Ishikawa (cell line): Measurements from ENCODE around the gene AUTS2.

Source experiments
- CEBPB ChIP-seq: IDR thresholded peaks from 2 replicates; pipeline ENCODE4 v1.6.1; 2012
- CREB1 ChIP-seq: IDR thresholded peaks from 2 replicates; pipeline ENCODE4 v1.6.1; 2012; ENCODE audit warnings: low read depth
- EGR1 ChIP-seq: IDR thresholded peaks from 2 replicates; pipeline ENCODE4 v1.6.1; 2012
- EP300 ChIP-seq: IDR thresholded peaks from 2 replicates; pipeline ENCODE4 v1.6.1; 2012; ENCODE audit warnings: borderline replicate concordance
- FOXM1 ChIP-seq: IDR thresholded peaks from 2 replicates; pipeline ENCODE4 v1.6.1; 2012; ENCODE audit warnings: low read depth, borderline replicate concordance
- NFIC ChIP-seq: IDR thresholded peaks from 2 replicates; pipeline ENCODE4 v1.6.1; 2012
- RAD21 ChIP-seq: IDR thresholded peaks from 2 replicates; pipeline ENCODE4 v1.6.1; 2012; ENCODE audit warnings: low read depth
- TAF1 ChIP-seq: IDR thresholded peaks from 2 replicates; pipeline ENCODE4 v1.6.1; 2012; ENCODE audit warnings: low read depth, mild to moderate bottlenecking
- TCF12 ChIP-seq: IDR thresholded peaks from 2 replicates; pipeline ENCODE4 v1.6.1; 2012; ENCODE audit warnings: low read depth
- TEAD4 ChIP-seq: IDR thresholded peaks from 2 replicates; pipeline ENCODE4 v1.6.1; 2012
- YY1 ChIP-seq: IDR thresholded peaks from 2 replicates; pipeline ENCODE4 v1.6.1; 2012; ENCODE audit warnings: low read depth
- ZBTB7A ChIP-seq: IDR thresholded peaks from 2 replicates; pipeline ENCODE4 v1.6.1; 2012; ENCODE audit warnings: low read depth
- TF ChIP-seq, protein P1 (sequence below): IDR thresholded peaks from 2 replicates; pipeline ENCODE4 v1.6.1; 2012
- TF ChIP-seq, protein P2 (sequence below): IDR thresholded peaks from 2 replicates; pipeline ENCODE4 v1.6.1; 2012; ENCODE audit warnings: low read depth, mild to moderate bottlenecking
- TF ChIP-seq, protein P3 (sequence below): IDR thresholded peaks from 2 replicates; pipeline ENCODE4 v1.6.1; 2012

Gene AUTS2

GRCh38 chr7:70720191-70720873 lies 1122.1 kb downstream of the AUTS2 start:
- TF ChIP-seq, protein P1, sequence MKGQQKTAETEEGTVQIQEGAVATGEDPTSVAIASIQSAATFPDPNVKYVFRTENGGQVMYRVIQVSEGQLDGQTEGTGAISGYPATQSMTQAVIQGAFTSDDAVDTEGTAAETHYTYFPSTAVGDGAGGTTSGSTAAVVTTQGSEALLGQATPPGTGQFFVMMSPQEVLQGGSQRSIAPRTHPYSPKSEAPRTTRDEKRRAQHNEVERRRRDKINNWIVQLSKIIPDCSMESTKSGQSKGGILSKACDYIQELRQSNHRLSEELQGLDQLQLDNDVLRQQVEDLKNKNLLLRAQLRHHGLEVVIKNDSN: no peak
- TF ChIP-seq TCF12 (no peak), TEAD4 (no peak), CREB1 (no peak), NFIC (no peak), RAD21 (no peak), TAF1 (no peak), CEBPB (no peak)
- TF ChIP-seq, protein P2, sequence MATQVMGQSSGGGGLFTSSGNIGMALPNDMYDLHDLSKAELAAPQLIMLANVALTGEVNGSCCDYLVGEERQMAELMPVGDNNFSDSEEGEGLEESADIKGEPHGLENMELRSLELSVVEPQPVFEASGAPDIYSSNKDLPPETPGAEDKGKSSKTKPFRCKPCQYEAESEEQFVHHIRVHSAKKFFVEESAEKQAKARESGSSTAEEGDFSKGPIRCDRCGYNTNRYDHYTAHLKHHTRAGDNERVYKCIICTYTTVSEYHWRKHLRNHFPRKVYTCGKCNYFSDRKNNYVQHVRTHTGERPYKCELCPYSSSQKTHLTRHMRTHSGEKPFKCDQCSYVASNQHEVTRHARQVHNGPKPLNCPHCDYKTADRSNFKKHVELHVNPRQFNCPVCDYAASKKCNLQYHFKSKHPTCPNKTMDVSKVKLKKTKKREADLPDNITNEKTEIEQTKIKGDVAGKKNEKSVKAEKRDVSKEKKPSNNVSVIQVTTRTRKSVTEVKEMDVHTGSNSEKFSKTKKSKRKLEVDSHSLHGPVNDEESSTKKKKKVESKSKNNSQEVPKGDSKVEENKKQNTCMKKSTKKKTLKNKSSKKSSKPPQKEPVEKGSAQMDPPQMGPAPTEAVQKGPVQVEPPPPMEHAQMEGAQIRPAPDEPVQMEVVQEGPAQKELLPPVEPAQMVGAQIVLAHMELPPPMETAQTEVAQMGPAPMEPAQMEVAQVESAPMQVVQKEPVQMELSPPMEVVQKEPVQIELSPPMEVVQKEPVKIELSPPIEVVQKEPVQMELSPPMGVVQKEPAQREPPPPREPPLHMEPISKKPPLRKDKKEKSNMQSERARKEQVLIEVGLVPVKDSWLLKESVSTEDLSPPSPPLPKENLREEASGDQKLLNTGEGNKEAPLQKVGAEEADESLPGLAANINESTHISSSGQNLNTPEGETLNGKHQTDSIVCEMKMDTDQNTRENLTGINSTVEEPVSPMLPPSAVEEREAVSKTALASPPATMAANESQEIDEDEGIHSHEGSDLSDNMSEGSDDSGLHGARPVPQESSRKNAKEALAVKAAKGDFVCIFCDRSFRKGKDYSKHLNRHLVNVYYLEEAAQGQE: no peak

GRCh38 chr7:70721500-70721899 lies 1123.2 kb downstream of the AUTS2 start:
- TF ChIP-seq TCF12 (no peak), EP300 (no peak), NFIC (no peak), CREB1 (no peak), CEBPB (no peak)
- TF ChIP-seq, protein P3, sequence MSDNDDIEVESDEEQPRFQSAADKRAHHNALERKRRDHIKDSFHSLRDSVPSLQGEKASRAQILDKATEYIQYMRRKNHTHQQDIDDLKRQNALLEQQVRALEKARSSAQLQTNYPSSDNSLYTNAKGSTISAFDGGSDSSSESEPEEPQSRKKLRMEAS: no peak
- TF ChIP-seq, protein P2: no peak

DNA sequence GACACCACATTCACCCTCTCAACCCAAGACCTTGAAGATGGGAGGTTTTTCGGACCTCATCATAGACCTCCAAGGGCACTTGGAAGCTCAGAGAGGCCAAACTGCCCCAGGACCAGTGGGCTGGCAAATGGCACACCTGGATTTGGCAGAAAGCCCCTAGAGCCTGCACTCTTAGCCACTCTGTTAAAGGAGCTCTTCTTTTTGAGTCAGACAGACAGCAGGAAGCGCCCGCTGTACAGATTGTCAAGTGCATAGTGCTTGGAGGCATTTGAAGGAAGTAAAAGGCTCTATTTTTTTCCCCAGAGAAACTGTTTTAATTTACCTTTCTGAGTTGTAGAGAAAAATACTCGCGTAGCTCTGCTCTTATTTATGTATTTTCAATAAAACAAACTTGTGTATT lies 1125.1 kb downstream of the AUTS2 start:
- TF ChIP-seq CREB1: no peak
- TF ChIP-seq, protein P2: no peak
- no peak for TF ChIP-seq NFIC
- no peak for TF ChIP-seq FOXM1
- TF ChIP-seq TAF1: no peak
- TF ChIP-seq RAD21: no peak
- TF ChIP-seq, protein P3: no peak
- TF ChIP-seq YY1: no peak
- no peak for TF ChIP-seq ZBTB7A
- TF ChIP-seq, protein P1: no peak
- TF ChIP-seq TCF12: no peak
- TF ChIP-seq TEAD4: no peak
- no peak for TF ChIP-seq EP300
- TF ChIP-seq CEBPB: no peak
- TF ChIP-seq EGR1: no peak

GRCh38 chr7:70725448-70725847 lies 1127.2 kb downstream of the AUTS2 start:
- no peak for TF ChIP-seq TEAD4
- TF ChIP-seq CREB1: no peak
- TF ChIP-seq FOXM1: no peak
- TF ChIP-seq NFIC: no peak
- no peak for TF ChIP-seq CEBPB
- TF ChIP-seq, protein P2: no peak
- no peak for TF ChIP-seq TCF12
